Measurements from ENCODE around the gene TEDC2.
"Not testable (repeated sequence)": the region's sequence is repeated elsewhere in the genome, so short reads cannot be mapped to it uniquely, and the experiment has no call there.

TEDC2 gene

GRCh38 chr16:2439598-2439997 lies 20.3 kb upstream of the TEDC2 start:
- no peak for DNase-seq

GRCh38 chr16:2441143-2441804 lies 18.6 kb upstream of the TEDC2 start:
- not testable (repeated sequence) for DNase-seq

GRCh38 chr16:2443555-2443954 lies 16.4 kb upstream of the TEDC2 start:
- DNase-seq = no peak

- no peak for DNase-seq
Observed at GRCh38 chr16:2447920-2448583, 11.9 kb upstream of the TEDC2 start.

GRCh38 chr16:2449118-2449517 lies 10.8 kb upstream of the TEDC2 start:
- DNase-seq = no peak

GRCh38 chr16:2450535-2450934 lies 9.4 kb upstream of the TEDC2 start:
- no peak for DNase-seq

- no peak for DNase-seq
Observed at GRCh38 chr16:2450975-2451381, 8.9 kb upstream of the TEDC2 start.

- DNase-seq = no peak
Observed at GRCh38 chr16:2451851-2452320, 8.0 kb upstream of the TEDC2 start.

GRCh38 chr16:2452650-2453049 lies 7.3 kb upstream of the TEDC2 start:
- DNase-seq = no peak

GRCh38 chr16:2455081-2455845 lies 4.6 kb upstream of the TEDC2 start:
- no peak for DNase-seq

GRCh38 chr16:2456551-2457153 lies 3.3 kb upstream of the TEDC2 start:
- no peak for DNase-seq

GRCh38 chr16:2457267-2457666 lies 2.6 kb upstream of the TEDC2 start:
- no peak for DNase-seq

GRCh38 chr16:2457946-2458345 lies 2.0 kb upstream of the TEDC2 start:
- no peak for DNase-seq

GRCh38 chr16:2458887-2459646 lies 842 bp upstream of the TEDC2 start:
- DNase-seq = no peak

- no peak for DNase-seq
Observed at GRCh38 chr16:2460391-2460713, 443 bp downstream of the TEDC2 start.

- DNase-seq = no peak
Observed at GRCh38 chr16:2460916-2461315, 1.0 kb downstream of the TEDC2 start.

- no peak for DNase-seq
Observed at GRCh38 chr16:2462031-2462866, 2.3 kb downstream of the TEDC2 start.

- DNase-seq = no peak
Observed at GRCh38 chr16:2464333-2464732, 4.4 kb downstream of the TEDC2 start.

GRCh38 chr16:2465653-2466415 lies 5.9 kb downstream of the TEDC2 start:
- DNase-seq = no peak

- no peak for DNase-seq
Observed at GRCh38 chr16:2466667-2467527, 7.0 kb downstream of the TEDC2 start.
